ENCODE measurements around the gene C9.
"Not testable (repeated sequence)": the region's sequence is repeated elsewhere in the genome, so short reads cannot be mapped to it uniquely, and the experiment has no call there.

DNA sequence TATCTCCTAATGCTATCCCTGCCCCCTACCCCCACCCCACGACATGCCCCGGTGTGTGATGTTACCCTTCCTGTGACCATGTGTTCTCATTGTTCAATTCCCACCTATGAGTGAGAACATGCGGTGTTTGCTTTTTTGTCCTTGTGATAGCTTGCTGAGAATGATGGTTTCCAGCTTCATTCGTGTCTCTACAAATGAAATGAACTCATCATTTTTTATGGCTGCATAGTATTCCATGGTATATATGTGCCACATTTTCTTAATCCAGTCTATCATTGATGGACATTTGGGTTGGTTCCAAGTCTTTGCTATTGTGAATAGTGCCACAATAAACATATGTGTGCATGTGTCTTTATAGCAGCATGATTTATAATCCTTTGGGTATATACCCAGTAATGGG lies 88.4 kb downstream of the C9 start:
- TF ChIP-seq, protein P1, sequence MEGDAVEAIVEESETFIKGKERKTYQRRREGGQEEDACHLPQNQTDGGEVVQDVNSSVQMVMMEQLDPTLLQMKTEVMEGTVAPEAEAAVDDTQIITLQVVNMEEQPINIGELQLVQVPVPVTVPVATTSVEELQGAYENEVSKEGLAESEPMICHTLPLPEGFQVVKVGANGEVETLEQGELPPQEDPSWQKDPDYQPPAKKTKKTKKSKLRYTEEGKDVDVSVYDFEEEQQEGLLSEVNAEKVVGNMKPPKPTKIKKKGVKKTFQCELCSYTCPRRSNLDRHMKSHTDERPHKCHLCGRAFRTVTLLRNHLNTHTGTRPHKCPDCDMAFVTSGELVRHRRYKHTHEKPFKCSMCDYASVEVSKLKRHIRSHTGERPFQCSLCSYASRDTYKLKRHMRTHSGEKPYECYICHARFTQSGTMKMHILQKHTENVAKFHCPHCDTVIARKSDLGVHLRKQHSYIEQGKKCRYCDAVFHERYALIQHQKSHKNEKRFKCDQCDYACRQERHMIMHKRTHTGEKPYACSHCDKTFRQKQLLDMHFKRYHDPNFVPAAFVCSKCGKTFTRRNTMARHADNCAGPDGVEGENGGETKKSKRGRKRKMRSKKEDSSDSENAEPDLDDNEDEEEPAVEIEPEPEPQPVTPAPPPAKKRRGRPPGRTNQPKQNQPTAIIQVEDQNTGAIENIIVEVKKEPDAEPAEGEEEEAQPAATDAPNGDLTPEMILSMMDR (IDR thresholded peaks at IDR 0.05; ENCODE audit: insufficient read depth, low read length, poor library complexity, severe bottlenecking): not testable (repeated sequence)
- not testable (repeated sequence) for TF ChIP-seq EZH2phosphoT487 (conservative IDR thresholded peaks at IDR 0.05; ENCODE audit: low read length)

All from SU-DHL-6 (cell line).